ENCODE measurements around the gene PJVK. TPM values are rescaled to one million over a fixed set of nuclear protein-coding genes. Genes with fewer than 3 reads are reported as not detected.
"Not testable (repeated sequence)": the region's sequence is repeated elsewhere in the genome, so short reads cannot be mapped to it uniquely, and the experiment has no call there.

The PJVK gene
- total RNA-seq, 1 experiment from 2014 or later = 0.08 TPM

- H3K27me3 ChIP-seq (replicated peaks) = no peaks in the 10 kb centered on the region
- H3K9me3 ChIP-seq (replicated peaks) = no peaks in the 10 kb centered on the region
- H3K4me3 ChIP-seq = no peak overlapping the region
- peaks cover 32% of the 10 kb centered on the region for H3K36me3 ChIP-seq
- H3K27ac ChIP-seq = no peak overlapping the region
- peaks cover 16% of the 10 kb centered on the region for H3K4me1 ChIP-seq (replicated peaks)
- no peak for DNase-seq (ENCODE audit: low read depth in 1 of 2, low spot score in 2 of 2)
Measured at GRCh38 chr2:178452334-178452733, 1.2 kb downstream of the PJVK start.

GRCh38 chr2:178452870-178453269, 1.7 kb downstream of the PJVK start:
- Histone ChIP-seq H3K4me1 (replicated peaks) (peaks cover 16% of the 10 kb centered on the region), H3K9me3 (replicated peaks) (no peaks in the 10 kb centered on the region), H3K27ac (no peak overlapping the region), H3K4me3 (no peak overlapping the region), H3K27me3 (replicated peaks) (no peaks in the 10 kb centered on the region), H3K36me3 (peaks cover 29% of the 10 kb centered on the region)
- DNase-seq (ENCODE audit: low read depth in 1 of 2, low spot score in 2 of 2) = no peak

GRCh38 chr2:178455947-178456346, 4.8 kb downstream of the PJVK start:
- Histone ChIP-seq H3K27ac (no peak overlapping the region), H3K36me3 (no peaks in the 10 kb centered on the region), H3K4me3 (no peak overlapping the region), H3K27me3 (replicated peaks) (no peaks in the 10 kb centered on the region), H3K9me3 (replicated peaks) (no peaks in the 10 kb centered on the region), H3K4me1 (replicated peaks) (peaks cover 7% of the 10 kb centered on the region)
- DNase-seq (ENCODE audit: low read depth in 1 of 2, low spot score in 2 of 2) = no peak

- Histone ChIP-seq H3K27ac (no peak overlapping the region), H3K36me3 (no peaks in the 10 kb centered on the region), H3K4me1 (replicated peaks) (no peaks in the 10 kb centered on the region), H3K9me3 (replicated peaks) (no peaks in the 10 kb centered on the region), H3K27me3 (replicated peaks) (no peaks in the 10 kb centered on the region), H3K4me3 (no peak overlapping the region)
- DNase-seq (ENCODE audit: low read depth in 1 of 2, low spot score in 2 of 2) = no peak
Measured at GRCh38 chr2:178457390-178457886, 6.3 kb downstream of the PJVK start.

GRCh38 chr2:178469219-178469849, 18.2 kb downstream of the PJVK start:
- Histone ChIP-seq H3K27me3 (replicated peaks) (no peaks in the 10 kb centered on the region), H3K4me1 (replicated peaks) (no peaks in the 10 kb centered on the region), H3K27ac (no peak overlapping the region), H3K4me3 (no peak overlapping the region), H3K9me3 (replicated peaks) (no peaks in the 10 kb centered on the region), H3K36me3 (peaks cover 3% of the 10 kb centered on the region; the same call in 1 of the 2 replicates)
- no peak for DNase-seq (ENCODE audit: low read depth in 1 of 2, low spot score in 2 of 2)

GRCh38 chr2:178471313-178471712, 20.1 kb downstream of the PJVK start:
- H3K36me3 ChIP-seq; DNase-seq (ENCODE audit: low read depth in 1 of 2, low spot score in 2 of 2); H3K27me3 ChIP-seq (replicated peaks); H3K4me3 ChIP-seq; H3K4me1 ChIP-seq (replicated peaks); H3K9me3 ChIP-seq (replicated peaks); H3K27ac ChIP-seq: not testable (repeated sequence)

- no peak overlapping the region for H3K27ac ChIP-seq
- no peak for DNase-seq (ENCODE audit: low read depth in 1 of 2, low spot score in 2 of 2)
- H3K36me3 ChIP-seq = no peaks in the 10 kb centered on the region
- H3K9me3 ChIP-seq (replicated peaks) = no peaks in the 10 kb centered on the region
- no peak overlapping the region for H3K4me3 ChIP-seq
- H3K27me3 ChIP-seq (replicated peaks) = no peaks in the 10 kb centered on the region
- H3K4me1 ChIP-seq (replicated peaks) = no peaks in the 10 kb centered on the region
Measured at GRCh38 chr2:178473373-178473772, 22.2 kb downstream of the PJVK start.

- Histone ChIP-seq H3K27me3 (replicated peaks) (no peaks in the 10 kb centered on the region), H3K9me3 (replicated peaks) (no peaks in the 10 kb centered on the region), H3K4me1 (replicated peaks) (no peaks in the 10 kb centered on the region), H3K27ac (no peak overlapping the region), H3K4me3 (no peak overlapping the region), H3K36me3 (no peaks in the 10 kb centered on the region)
- DNase-seq (ENCODE audit: low read depth in 1 of 2, low spot score in 2 of 2) = no peak
Measured at GRCh38 chr2:178473931-178474330, 22.8 kb downstream of the PJVK start.

GRCh38 chr2:178474560-178474959, 23.4 kb downstream of the PJVK start:
- DNase-seq (ENCODE audit: low read depth in 1 of 2, low spot score in 2 of 2) = no peak
- no peaks in the 10 kb centered on the region for H3K27me3 ChIP-seq (replicated peaks)
- no peaks in the 10 kb centered on the region for H3K9me3 ChIP-seq (replicated peaks)
- no peak overlapping the region for H3K27ac ChIP-seq
- H3K4me3 ChIP-seq = no peak overlapping the region
- H3K4me1 ChIP-seq (replicated peaks) = no peaks in the 10 kb centered on the region
- H3K36me3 ChIP-seq = no peaks in the 10 kb centered on the region

GRCh38 chr2:178476477-178476876, 25.3 kb downstream of the PJVK start:
- Histone ChIP-seq H3K27me3 (replicated peaks) (no peaks in the 10 kb centered on the region), H3K4me1 (replicated peaks) (peaks cover 4% of the 10 kb centered on the region; the same call in 1 of the 2 replicates), H3K36me3 (no peaks in the 10 kb centered on the region), H3K27ac (no peak overlapping the region), H3K4me3 (no peak overlapping the region), H3K9me3 (replicated peaks) (no peaks in the 10 kb centered on the region)
- no peak for DNase-seq (ENCODE audit: low read depth in 1 of 2, low spot score in 2 of 2)

GRCh38 chr2:178477443-178478129, 26.4 kb downstream of the PJVK start:
- peak overlapping the region; percentile 51 for H3K4me3 ChIP-seq
- DNase-seq (ENCODE audit: low read depth in 1 of 2, low spot score in 2 of 2) = no peak
- no peaks in the 10 kb centered on the region for H3K27me3 ChIP-seq (replicated peaks)
- no peak overlapping the region for H3K27ac ChIP-seq
- H3K36me3 ChIP-seq = no peaks in the 10 kb centered on the region
- peaks cover 7% of the 10 kb centered on the region; the same call in 1 of the 2 replicates for H3K4me1 ChIP-seq (replicated peaks)
- no peaks in the 10 kb centered on the region for H3K9me3 ChIP-seq (replicated peaks)

GRCh38 chr2:178478130-178478438, 26.9 kb downstream of the PJVK start:
- Histone ChIP-seq H3K36me3 (no peaks in the 10 kb centered on the region), H3K4me1 (replicated peaks) (peaks cover 7% of the 10 kb centered on the region; the same call in 1 of the 2 replicates), H3K9me3 (replicated peaks) (no peaks in the 10 kb centered on the region), H3K27me3 (replicated peaks) (no peaks in the 10 kb centered on the region), H3K27ac (peak overlapping the region; percentile 66), H3K4me3 (peak overlapping the region; percentile 51)
- no peak for DNase-seq (ENCODE audit: low read depth in 1 of 2, low spot score in 2 of 2)

- Histone ChIP-seq H3K4me3 (peak within 1 kb of the TSS; percentile 51), H3K27ac (peak within 1 kb of the TSS; percentile 66), H3K9me3 (replicated peaks) (no peaks in the 10 kb centered on the region), H3K36me3 (no peaks in the 10 kb centered on the region), H3K27me3 (replicated peaks) (no peaks in the 10 kb centered on the region), H3K4me1 (replicated peaks) (peaks cover 7% of the 10 kb centered on the region; the same call in 1 of the 2 replicates)
- DNase-seq (ENCODE audit: low read depth in 1 of 2, low spot score in 2 of 2) = peak; percentile 78
Measured at GRCh38 chr2:178478439-178479274, 27.5 kb downstream of the PJVK start, which contains the start of gene FKBP7. Gene FKBP7 (minus strand): TSS chr2:178478600. CDS start chr2:178478499, 101 bp downstream.

- no peaks in the 10 kb centered on the region for H3K27me3 ChIP-seq (replicated peaks)
- H3K9me3 ChIP-seq (replicated peaks) = no peaks in the 10 kb centered on the region
- H3K4me3 ChIP-seq = peak overlapping the region; percentile 51
- no peaks in the 10 kb centered on the region for H3K36me3 ChIP-seq
- H3K4me1 ChIP-seq (replicated peaks) = peaks cover 7% of the 10 kb centered on the region; the same call in 1 of the 2 replicates
- DNase-seq (ENCODE audit: low read depth in 1 of 2, low spot score in 2 of 2) = no peak
- H3K27ac ChIP-seq = no peak overlapping the region
Measured at GRCh38 chr2:178479275-178479616, 28.1 kb downstream of the PJVK start.
